Dedifferentiated amniotic fluid mesenchymal stem cell (primary cell): ENCODE data around the gene SIDT2.

Experiments
- DNase-seq: peaks from one replicate; pipeline ENCODE4 v3.0.0-alpha.2; 2016; ENCODE audit errors: extremely low spot score

The SIDT2 gene

DNA sequence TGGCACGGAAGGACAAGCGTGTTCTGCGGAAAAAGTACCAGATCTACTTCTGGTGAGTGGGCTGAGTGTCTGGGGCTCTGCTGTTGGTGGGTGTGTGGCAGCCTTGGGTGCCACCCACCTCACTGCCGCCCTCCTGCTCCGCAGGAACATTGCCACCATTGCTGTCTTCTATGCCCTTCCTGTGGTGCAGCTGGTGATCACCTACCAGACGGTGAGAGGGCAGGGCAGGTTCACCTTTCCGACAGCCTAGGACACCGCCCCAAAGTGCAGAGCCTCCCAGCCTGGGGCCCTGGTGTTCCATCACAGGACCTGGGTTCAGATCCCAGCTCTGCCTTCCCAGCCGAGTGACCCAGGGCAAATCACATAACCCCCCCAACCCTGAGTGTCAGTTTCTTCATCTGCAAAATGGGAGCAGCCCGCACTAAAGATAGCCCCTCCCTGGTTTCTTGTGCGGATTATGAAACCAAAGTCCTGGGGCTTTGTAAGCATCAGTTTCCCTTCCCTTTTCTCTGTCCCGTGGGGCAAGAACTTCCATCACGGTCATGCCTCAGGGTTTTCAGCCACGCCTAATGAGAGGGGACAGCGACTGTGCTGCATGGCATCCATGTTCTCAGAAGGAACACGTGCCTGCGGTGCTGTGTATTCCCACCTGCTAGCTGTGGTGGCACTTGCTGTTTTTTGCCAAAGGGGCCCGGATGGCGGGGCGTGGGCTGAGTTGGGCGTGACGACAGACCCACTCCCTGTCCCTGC lies 10.8 kb downstream of the SIDT2 start:
- no peak for DNase-seq

DNA sequence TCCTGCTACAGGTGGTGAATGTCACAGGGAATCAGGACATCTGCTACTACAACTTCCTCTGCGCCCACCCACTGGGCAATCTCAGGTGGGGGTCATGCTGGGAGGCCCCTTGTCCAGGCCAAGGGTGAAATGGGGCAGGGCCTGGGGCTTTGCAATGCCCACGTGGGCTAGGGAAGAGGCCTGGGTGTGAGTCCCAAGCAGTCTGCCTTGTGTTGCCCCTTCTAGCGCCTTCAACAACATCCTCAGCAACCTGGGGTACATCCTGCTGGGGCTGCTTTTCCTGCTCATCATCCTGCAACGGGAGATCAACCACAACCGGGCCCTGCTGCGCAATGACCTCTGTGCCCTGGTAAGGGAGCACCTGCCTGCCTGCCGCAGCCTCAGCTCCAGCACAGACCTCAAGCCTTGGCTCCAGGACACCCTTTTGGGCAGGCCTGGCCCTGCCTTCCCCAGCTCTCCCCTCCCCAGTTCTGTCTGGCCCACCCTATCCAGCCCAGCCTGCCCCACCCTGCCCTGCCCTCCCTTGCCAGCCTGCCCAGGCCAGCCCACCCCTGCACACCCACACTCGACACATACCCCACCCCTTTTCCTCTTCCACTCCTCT lies 11.5 kb downstream of the SIDT2 start:
- no peak for DNase-seq

DNA sequence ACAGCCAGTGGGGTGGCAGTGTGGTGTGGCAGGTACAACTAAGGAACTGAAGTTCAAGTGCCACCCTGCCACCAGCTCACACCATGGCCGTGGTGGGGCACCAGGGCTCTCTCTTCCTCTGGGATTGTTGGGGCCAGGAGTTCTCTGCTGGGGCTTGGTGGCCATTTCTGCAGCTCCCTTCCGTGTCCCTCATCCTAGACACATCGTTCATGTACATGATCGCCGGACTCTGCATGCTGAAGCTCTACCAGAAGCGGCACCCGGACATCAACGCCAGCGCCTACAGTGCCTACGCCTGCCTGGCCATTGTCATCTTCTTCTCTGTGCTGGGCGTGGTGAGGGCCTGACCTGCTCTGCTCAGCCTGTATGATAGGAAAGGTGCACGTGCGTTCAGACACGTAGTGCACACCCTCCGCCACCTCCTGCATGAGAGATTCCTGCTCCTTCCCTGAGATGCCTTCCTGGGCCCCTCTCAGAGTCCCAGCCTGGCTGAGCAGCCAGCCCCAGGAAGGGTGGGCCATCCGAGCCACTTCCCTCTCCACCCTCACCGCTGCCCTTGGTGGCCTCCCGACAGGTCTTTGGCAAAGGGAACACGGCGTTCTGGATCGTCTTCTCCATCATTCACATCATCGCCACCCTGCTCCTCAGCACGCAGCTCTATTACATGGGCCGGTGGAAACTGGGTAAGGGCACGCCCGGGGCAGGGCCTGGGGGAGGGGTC lies 13.3 kb downstream of the SIDT2 start:
- no peak for DNase-seq

DNA sequence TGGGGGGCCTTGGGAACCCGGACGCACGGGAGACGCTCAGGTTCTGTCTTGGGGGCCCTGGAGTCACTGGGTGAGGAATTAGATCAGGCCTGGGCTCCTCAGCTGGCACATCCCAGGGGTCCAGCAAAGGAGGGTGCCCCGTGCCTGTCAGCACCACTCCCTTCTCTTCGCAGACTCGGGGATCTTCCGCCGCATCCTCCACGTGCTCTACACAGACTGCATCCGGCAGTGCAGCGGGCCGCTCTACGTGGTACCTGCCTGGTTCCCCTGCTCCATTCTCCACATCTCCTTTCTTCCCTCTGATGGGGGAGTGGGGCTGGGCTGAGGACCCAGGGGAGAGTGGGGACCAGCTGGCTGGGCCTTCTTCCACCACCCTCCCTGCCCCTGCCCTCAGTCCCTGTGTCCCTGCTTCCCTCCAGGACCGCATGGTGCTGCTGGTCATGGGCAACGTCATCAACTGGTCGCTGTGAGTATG lies 13.9 kb downstream of the SIDT2 start:
- DNase-seq: no peak

DNA sequence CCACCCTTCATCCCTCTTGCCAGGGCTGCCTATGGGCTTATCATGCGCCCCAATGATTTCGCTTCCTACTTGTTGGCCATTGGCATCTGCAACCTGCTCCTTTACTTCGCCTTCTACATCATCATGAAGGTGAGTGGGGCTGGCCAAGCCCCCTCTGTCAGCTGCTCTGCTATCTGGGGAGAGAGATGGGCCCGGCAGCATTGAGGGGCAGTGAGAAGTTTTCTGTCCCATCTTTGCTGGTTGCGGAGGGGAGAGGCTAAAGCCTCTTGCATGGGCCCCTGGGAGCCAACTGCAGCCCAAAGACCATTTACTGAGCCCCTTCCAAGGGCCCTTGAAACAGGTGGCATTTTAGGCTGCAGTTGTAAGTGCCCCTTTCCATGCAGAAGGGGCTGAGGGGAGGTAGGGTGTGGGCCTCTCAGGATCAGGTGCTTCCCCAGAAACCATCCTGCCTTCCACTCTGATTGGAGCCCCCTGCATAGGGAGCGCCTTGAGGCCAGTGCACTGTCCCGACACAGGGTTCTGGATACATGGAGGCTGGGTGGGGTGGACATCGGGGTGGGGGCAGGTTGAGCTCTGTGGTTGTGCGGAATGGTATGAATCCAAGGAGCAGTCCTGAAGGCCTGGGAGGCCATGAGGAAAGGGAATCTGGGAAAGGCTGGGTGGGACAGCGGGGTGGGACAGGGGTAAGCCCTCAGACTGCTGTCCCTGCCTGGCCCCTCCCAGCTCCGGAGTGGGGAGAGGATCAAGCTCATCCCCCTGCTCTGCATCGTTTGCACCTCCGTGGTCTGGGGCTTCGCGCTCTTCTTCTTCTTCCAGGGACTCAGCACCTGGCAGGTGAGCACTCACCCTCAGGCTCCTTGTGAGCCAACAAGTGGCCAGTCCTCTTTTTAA lies 14.8 kb downstream of the SIDT2 start:
- no peak for DNase-seq

DNA sequence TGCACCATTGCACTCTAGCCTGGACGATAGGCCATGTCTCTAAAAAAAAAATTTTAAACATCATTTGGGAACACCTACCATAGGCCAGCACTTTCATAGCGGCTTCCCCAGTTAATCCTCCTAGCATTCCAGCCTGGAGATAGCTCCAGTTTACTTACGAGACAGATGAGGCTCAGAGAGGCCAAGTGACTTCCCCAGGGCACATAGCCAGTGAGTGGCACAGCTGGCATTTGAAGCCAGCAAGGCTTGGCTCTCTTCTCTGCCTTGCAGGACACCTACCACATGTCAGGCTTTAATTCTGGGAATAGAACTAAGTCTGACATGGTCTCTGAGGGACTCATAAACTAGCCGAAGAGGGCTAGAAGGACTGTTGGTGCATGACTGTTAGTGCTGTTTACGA lies 15.7 kb downstream of the SIDT2 start:
- DNase-seq: no peak

DNA sequence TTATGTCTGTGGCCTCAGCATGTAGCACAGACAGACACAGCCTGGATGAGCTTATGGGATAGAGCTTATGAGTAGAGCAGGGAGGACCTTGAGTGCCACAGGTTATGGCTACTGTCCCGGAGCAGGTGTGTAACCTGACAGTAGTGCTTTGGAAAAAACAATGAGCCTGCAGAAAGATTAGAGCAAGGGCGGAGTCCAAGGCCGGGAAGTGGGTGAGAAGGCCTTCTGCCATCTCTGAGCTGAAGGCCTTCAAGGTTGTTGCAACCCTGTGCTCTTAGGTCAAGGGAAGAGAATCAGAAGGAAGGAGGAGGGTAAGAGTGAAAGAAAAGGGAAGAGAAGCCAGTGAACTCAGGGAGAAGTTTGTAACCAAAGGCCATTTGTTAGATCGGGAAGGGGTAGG lies 16.7 kb downstream of the SIDT2 start:
- DNase-seq: no peak

DNA sequence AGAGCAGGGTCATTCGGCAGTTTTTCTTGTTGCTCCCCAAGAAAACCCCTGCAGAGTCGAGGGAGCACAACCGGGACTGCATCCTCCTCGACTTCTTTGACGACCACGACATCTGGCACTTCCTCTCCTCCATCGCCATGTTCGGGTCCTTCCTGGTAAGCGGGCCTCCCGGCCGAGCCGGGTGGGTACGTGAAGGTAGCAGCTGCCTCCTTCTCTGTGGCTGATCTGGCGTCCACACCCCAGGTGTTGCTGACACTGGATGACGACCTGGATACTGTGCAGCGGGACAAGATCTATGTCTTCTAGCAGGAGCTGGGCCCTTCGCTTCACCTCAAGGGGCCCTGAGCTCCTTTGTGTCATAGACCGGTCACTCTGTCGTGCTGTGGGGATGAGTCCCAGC lies 17.2 kb downstream of the SIDT2 start:
- no peak for DNase-seq

DNA sequence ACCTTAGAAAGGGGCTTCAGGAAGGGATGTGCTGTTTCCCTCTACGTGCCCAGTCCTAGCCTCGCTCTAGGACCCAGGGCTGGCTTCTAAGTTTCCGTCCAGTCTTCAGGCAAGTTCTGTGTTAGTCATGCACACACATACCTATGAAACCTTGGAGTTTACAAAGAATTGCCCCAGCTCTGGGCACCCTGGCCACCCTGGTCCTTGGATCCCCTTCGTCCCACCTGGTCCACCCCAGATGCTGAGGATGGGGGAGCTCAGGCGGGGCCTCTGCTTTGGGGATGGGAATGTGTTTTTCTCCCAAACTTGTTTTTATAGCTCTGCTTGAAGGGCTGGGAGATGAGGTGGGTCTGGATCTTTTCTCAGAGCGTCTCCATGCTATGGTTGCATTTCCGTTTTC lies 18.5 kb downstream of the SIDT2 start:
- DNase-seq: no peak

DNA sequence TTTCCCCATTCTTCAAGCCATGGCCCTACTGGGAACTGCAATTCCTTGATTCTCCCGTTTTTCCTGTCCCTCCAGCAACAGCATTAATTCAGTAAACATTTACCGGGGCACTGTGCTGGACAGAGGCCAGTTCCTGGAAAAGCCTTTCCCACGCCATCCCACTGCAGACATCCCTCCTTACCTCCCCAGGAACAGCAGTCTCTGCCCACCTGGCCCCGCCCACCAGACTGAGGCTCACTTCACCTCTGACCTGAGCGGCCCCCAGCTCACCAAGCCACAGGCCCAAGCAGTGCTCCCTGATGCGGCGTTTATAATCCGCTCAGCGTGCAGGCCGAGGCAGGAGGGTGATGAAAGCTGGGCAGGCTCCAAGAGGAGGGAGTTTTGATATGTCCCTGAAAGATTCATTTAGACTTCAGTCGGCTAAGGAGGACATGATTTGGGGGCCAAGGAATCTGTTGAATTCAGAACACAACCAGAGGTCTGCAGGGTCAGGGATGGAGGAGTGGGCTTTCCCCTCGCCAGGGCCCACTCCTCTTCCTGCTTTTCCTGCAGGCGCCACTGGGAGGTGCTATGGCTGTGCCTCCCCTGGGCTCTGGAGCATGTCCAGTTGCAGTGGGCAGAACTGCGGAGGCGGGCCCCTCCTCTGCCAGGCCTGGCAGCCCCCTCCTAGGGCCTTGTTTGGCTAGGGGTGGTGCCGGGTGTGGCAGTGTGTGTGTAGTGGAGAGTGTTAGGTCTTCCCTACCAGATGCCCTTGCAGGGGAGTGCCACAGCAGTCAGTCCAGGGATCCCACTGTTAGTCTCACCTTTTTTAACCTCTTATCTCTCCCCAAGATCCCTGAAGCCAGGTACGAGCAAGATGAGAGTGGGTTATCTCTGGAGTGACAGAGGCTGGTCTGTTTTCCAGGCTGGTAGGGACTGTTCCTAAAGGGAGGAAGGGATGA lies 19.2 kb downstream of the SIDT2 start:
- DNase-seq: no peak

DNA sequence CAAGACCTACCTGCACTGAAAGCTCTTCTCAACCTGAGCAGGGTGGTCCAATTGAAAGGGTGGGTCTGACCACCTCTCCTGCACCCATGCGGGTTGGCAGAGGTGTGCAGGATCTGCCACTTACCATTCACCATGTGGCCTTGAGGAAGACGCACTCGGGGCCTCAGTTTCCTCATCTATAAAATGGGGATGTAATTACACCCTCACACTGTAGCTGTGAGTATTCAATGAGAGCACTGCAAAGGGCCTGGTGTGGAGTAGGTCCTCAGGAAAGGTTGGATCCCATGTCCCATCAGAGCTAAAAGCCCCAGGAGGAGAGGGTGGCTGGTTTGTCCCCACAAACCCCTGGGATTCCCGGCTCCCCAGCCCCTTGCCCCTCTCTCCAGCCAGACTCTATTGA lies 20.1 kb downstream of the SIDT2 start:
- DNase-seq: no peak

DNA sequence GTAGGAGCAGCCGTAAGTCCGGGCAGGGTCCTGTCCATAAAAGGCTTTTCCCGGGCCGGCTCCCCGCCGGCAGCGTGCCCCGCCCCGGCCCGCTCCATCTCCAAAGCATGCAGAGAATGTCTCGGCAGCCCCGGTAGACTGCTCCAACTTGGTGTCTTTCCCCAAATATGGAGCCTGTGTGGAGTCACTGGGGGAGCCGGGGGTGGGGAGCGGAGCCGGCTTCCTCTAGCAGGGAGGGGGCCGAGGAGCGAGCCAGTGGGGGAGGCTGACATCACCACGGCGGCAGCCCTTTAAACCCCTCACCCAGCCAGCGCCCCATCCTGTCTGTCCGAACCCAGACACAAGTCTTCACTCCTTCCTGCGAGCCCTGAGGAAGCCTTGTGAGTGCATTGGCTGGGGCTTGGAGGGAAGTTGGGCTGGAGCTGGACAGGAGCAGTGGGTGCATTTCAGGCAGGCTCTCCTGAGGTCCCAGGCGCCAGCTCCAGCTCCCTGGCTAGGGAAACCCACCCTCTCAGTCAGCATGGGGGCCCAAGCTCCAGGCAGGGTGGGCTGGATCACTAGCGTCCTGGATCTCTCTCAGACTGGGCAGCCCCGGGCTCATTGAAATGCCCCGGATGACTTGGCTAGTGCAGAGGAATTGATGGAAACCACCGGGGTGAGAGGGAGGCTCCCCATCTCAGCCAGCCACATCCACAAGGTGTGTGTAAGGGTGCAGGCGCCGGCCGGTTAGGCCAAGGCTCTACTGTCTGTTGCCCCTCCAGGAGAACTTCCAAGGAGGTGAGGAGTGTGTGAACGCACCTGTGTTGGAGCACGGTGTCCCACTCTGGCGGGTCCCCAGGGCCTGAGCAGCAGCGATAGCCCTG lies 20.7 kb downstream of the SIDT2 start, which contains the start of gene TAGLN:
TAGLN (plus strand) TSS at position 318 of the 863 bp plus-strand sequence. CDS start 3,644 bp downstream, outside the sequence.
- peak; percentile 91 for DNase-seq

DNA sequence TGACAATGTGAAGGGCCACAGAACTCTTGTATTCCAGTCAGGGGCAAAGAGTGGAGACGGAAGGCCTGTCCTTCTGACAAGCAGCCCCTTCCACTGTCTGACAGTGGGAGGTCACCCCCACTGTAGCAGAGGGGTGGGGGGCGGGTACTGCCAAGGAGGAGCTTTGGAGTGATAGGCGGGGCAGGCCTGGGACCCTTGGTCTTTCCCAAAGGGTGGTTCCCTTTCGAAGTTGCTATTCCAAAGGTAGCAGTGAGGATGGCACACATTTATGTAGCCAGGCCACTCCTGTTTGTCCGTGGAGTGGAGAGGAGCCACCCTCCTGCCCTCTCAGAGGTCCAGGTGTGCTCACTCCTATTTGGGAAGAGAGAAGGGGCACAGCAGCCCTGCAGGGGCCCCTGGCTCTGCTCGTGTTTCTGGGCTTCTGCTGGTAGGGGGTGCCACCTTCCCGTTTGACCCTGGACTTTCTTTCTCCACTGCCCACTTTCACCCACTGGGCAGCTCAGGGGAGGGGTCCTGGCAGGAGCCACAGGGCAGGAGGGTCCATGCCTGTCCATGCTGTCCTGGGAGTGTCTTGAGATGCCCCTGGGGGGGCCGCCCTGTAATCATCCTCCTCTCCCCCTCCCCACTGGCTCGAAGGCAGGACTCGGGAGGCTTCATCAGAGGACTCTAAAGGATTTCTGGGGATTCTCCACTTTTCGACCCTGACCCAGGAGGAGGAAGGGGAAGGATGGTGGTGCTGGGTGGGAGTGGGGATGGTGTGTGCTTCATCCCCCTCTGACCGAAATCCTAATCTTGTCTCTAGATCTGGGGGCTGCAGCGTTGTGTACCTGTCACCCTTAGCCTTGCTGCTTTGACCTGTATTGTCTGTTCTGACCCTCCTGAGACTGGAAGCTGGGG lies 21.6 kb downstream of the SIDT2 start:
- DNase-seq: no peak

DNA sequence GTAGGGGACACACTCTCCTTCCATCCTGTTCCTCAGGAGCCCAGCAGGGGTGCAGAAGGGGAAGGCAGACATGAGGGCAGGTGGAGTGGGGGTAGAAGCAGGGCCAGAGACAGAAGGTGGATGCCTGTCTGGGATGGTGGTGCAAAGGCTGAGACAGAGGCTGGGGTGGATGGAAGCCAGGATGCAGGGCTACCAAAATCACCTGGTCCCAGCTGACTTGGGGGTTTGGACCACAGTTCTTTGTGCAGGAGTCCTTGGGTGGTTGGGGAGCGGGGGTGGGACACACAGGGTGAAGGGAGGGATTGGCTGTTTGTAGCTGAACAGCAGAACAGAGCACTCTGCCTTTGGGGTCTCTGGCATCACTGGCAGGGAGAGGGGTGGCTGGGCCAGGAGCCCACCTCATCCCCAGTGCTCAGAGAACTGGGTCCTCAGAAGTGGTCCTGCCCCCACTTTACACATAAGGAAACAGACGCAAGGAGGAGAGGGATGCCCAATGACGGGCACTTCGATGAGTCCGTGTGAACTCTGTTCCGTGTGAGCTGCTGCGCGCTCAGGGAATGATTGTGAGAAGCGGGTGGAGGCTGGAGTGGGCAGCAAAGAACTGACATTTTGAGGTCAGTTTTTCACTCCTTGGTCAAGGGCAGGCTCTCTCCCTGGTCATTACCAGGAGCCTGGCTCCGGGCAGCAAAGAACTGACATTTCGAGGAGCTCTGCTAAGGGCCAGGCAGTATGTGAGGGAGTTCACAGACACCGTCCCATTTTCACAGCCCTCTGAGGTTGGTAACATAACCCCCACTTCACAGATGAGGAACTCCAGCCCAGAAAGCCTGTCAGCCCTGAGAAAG lies 22.5 kb downstream of the SIDT2 start:
- no peak for DNase-seq

DNA sequence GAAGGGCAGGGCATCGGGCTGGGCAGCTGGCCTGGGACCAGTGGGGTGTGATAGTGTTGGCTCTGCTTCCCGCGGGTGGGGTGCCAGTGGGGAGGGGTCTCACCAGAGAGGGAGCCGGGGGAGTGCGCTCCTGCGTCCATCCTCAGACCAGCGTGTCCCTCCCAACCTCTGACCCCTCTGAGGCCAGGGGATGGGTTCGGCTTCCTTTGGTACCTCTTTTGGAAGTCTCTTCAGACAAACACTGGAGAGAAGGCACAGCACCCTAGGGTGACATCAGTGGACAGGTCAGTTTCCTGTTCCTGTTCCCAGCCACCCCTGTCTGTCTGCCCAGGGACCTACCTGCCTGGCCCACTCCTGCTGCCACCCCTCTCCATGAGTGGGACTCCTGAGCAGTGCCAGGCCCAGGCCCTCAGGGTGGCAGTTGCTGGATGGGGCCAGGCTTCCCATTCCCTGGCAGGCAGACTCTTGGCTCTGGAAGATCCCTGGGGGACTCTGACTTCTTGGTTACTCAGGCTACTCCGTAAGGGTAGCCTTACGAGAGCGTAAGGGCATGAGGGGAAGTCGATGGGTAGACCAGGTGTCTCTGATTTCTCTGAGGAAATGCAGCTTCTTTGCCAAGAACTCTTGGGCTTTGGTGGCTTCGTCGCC lies 23.2 kb downstream of the SIDT2 start:
- no peak for DNase-seq

DNA sequence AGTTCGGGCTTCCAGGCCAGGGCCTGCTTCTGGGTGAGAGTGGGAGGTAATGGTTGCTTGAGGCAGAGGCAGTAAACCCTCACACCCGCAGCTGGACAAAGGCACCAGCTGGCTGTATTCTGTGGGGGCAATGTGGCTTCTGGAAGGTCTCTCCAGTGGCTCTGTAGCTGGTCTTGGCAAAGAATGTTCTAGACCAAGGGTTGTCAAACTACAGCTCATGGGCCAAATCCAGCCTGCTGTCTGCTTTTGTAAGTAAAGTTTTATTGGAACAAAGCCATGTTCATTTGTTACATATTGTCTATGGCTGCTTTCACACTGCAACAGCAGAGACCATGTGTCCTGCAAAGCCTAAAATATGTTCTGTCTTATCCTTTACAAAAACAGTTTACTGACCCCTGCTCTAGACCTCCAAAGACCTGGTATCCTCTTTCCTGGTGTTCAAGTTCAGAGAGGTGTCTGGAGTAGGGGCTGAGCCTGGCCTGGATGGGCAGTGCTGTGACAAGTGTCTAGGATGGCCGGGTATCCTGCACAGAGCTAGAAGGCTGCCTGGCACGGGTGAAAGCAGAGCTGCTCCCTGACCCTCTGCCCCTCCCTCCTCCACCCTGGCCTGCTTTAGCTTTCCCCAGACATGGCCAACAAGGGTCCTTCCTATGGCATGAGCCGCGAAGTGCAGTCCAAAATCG lies 24.0 kb downstream of the SIDT2 start:
- no peak for DNase-seq

DNA sequence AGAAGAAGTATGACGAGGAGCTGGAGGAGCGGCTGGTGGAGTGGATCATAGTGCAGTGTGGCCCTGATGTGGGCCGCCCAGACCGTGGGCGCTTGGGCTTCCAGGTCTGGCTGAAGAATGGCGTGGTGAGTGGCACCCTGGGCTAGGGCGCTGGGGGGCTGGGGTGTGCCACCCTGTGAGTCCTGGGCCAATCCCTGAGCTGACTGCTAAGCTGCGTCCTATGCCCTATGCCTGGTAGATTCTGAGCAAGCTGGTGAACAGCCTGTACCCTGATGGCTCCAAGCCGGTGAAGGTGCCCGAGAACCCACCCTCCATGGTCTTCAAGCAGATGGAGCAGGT lies 24.5 kb downstream of the SIDT2 start:
- no peak for DNase-seq
